ENCODE measurements around the gene HTR1D. TPM values are rescaled to one million over a fixed set of nuclear protein-coding genes. Genes with fewer than 3 reads are reported as not detected.

HTR1D gene
- total RNA-seq, 4 donors from 2014 or later, result not detected

DNA sequence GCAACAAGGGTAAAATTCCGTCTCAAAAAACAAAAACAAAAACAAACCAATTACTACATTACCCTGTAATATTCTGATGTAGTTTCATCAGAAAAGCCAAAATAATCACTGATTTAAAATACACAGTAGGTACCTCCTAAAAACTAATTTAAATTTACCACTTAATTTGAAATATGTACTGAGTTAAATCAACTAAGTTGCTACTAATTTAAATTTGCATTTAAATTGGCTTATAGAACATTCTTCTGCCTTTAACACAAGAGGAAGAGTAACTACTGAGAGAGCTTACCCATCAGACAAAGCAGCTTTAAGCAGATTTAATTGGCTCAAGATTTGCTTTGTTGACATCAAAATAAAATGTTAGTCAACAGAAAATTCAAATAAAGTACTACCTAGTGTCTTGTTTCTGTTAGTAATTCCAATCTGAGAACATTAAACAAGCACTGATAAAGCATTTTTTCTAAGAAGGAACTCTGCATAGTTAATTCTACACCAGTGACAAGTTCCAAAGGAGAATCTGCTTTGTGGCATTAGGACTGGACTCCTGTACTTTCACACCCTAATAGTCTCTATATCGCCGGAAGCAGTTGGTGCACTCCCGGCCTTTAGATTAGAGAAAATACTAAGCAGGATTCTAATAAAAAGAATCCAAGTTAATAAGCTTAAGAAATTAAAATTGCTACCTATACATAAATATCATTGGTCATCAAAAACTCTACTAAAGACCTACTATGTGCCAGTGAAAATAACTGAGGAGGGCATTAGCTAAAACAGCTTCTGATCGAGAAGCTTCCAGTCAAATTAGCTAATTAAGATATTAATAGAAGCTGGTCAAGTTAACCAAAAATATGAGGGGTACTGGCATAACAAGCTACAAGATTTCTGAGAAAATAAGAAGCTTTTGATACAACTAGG, 57.1 kb downstream of the HTR1D start:
- Histone ChIP-seq H3K4me1 (peaks cover 2 to 9% of the 10 kb centered on the region in 2 donors), H3K36me3 (no peaks in the 10 kb centered on the region), H3K27ac (no peak overlapping the region), H3K27me3 (no peaks in the 10 kb centered on the region), H3K4me3 (replicated peaks in 1 of 3) (no peak overlapping the region), H3K9me3 (no peaks in the 10 kb centered on the region)
- WGBS, 2 donors, result 84 to 95% methylated on average over 5 of the region's 5 CpGs
- DNase-seq, result no peak
- intact Hi-C loops (cut with DNase I), result no loop called here
- no peak for TF ChIP-seq POLR2A (IDR thresholded peaks at IDR 0.05)
- TF ChIP-seq, protein P1, sequence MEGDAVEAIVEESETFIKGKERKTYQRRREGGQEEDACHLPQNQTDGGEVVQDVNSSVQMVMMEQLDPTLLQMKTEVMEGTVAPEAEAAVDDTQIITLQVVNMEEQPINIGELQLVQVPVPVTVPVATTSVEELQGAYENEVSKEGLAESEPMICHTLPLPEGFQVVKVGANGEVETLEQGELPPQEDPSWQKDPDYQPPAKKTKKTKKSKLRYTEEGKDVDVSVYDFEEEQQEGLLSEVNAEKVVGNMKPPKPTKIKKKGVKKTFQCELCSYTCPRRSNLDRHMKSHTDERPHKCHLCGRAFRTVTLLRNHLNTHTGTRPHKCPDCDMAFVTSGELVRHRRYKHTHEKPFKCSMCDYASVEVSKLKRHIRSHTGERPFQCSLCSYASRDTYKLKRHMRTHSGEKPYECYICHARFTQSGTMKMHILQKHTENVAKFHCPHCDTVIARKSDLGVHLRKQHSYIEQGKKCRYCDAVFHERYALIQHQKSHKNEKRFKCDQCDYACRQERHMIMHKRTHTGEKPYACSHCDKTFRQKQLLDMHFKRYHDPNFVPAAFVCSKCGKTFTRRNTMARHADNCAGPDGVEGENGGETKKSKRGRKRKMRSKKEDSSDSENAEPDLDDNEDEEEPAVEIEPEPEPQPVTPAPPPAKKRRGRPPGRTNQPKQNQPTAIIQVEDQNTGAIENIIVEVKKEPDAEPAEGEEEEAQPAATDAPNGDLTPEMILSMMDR (IDR thresholded peaks at IDR 0.05), result no peak

DNA sequence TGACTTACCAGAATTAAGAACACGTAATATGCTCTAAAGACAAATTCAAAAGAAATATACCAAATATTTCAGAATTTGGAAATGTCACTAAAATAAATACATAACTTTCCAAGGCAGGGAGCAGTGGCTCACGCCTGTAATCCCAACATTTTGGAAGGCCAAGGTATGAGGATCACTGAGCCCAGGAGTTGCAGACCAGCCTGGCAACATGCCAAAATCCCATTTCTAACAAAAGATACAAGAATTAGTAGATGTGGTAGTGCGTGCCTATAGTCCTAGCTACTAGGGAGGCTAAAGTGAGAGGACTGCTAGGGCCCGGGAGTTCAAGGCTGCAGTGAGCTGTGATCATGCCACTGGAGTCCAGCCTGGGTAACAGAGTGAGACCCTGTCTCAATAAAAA, 60.4 kb downstream of the HTR1D start:
- no peaks in the 10 kb centered on the region for H3K4me1 ChIP-seq

DNA sequence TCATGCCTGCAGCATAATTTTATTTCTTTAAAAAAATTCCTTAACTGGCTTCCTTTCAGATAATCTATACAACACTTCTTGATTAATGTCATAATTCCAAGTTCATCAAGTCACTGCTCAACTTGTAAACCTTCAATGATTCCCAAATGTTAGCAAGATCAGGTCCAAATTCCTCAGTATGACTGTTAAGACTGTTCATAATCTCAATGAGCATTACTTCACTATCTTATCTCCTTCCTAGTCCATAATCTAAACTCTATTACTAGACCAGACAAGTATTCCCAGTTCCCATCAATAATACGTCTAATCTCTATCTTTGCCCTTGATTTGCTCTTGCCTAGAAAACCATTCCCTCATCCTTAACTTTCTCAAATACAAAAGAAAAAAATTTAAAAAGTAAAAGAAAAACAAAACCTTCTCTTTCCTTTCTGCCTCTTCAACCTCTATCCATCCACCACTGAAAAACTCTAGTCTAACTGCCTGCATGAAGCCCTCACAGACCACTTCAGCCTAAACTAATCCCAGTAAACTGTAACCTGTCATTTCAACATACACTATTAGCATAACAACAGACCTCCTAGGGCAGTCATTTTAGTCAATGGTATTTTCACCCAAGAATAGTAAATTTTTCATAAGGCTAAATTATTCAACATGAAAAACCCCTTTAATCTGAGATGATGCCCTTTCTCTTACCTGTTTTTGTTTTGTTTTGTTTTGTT, 64.2 kb downstream of the HTR1D start:
- DNase-seq, result no peak
- H3K27me3 ChIP-seq, result no peaks in the 10 kb centered on the region
- no peaks in the 10 kb centered on the region for H3K36me3 ChIP-seq
- no peak overlapping the region for H3K4me3 ChIP-seq (replicated peaks in 1 of 3)
- intact Hi-C loops (cut with DNase I), result no loop called here
- H3K4me1 ChIP-seq, result peaks cover 4 to 7% of the 10 kb centered on the region in 2 donors
- 88 to 90% methylated on average over 1 of the region's 1 CpG for WGBS, 2 donors
- no peak overlapping the region for H3K27ac ChIP-seq
- no peak for TF ChIP-seq POLR2A (IDR thresholded peaks at IDR 0.05)
- TF ChIP-seq, protein P1 (IDR thresholded peaks at IDR 0.05), result no peak
- H3K9me3 ChIP-seq, result no peaks in the 10 kb centered on the region

More for the DNA sequence above, 60.4 kb downstream of the HTR1D start:
- Histone ChIP-seq H3K9me3 (no peaks in the 10 kb centered on the region), H3K27ac (no peak overlapping the region), H3K4me3 (replicated peaks in 1 of 3) (no peak overlapping the region), H3K36me3 (no peaks in the 10 kb centered on the region), H3K27me3 (no peaks in the 10 kb centered on the region)
- TF ChIP-seq, protein P1 (IDR thresholded peaks at IDR 0.05), result no peak
- TF ChIP-seq POLR2A (IDR thresholded peaks at IDR 0.05), result no peak
- WGBS, 2 donors, result 96 to 98% methylated on average over 4 of the region's 4 CpGs
- no peak for DNase-seq
- intact Hi-C loops (cut with DNase I), result no loop called here

DNA sequence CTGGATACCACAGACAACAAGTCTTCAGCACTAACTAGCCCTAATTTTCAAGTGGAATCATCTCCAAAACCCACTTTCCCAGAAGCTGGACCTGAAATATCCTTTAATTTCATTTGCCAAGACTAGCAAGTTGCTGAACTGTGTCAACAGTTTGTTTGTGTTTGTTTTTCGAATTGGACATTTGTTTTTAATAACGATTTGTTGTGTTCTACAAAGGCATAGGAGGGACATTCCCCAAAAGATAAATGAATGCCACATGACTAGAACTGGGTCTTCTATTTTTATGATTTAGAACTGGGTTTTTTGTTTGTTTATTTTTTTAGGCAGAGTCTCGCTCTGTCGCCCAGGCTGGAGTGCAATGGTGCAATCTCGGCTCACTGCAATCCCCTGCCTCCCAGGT, 66.6 kb downstream of the HTR1D start:
- H3K27ac ChIP-seq, result no peak overlapping the region
- no peaks in the 10 kb centered on the region for H3K27me3 ChIP-seq
- H3K36me3 ChIP-seq, result no peaks in the 10 kb centered on the region
- no peak for TF ChIP-seq POLR2A (IDR thresholded peaks at IDR 0.05)
- TF ChIP-seq, protein P1 (IDR thresholded peaks at IDR 0.05), result no peak
- intact Hi-C loops (cut with DNase I), result no loop called here
- H3K4me3 ChIP-seq (replicated peaks in 1 of 3), result no peak overlapping the region
- no peak for DNase-seq
- WGBS, 2 donors, result 70 to 74% methylated on average over 5 of the region's 5 CpGs
- H3K4me1 ChIP-seq, result peaks cover 4 to 7% of the 10 kb centered on the region in 2 donors
- H3K9me3 ChIP-seq, result no peaks in the 10 kb centered on the region

DNA sequence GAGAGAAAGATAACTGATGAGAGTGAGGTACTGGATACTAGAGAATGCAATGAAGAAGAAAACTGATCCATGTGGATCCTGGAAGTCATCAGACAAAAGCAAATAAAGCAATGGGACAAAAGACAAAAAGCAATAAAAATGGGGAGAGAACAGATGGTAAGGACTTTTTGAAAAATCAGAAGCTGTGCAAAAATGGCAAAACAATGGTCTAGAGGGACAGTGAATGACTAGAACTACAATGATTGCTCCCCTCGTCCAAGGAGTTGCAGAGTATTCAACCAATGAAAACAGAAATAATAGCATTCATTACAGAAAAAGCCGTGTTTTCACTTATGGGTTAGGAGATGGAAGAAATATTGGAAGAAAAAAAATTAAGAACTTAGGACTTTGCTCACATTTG, 67.2 kb downstream of the HTR1D start:
- Histone ChIP-seq H3K4me3 (replicated peaks in 1 of 3) (no peak overlapping the region), H3K4me1 (peaks cover 4 to 7% of the 10 kb centered on the region in 2 donors), H3K27me3 (no peaks in the 10 kb centered on the region), H3K9me3 (no peaks in the 10 kb centered on the region), H3K27ac (no peak overlapping the region), H3K36me3 (no peaks in the 10 kb centered on the region)
- 53 to 62% methylated on average over 2 of the region's 2 CpGs for WGBS, 2 donors
- intact Hi-C loops (cut with DNase I), result no loop called here
- DNase-seq, result no peak
- no peak for TF ChIP-seq POLR2A (IDR thresholded peaks at IDR 0.05)
- TF ChIP-seq, protein P1 (IDR thresholded peaks at IDR 0.05), result no peak

Measured in thyroid gland (tissue), 4 donors.